Activated CD4-positive, alpha-beta T cell treated with anti-CD3 and anti-CD28 coated beads for 24 hours (primary cell): Measurements from ENCODE around the gene GNAL.
A peak's percentile ranks its signal among the peaks of the same experiment; 100 is the strongest.

ENCODE experiments used
- DNase-seq, 2 donors: peaks; one replicate each; pipeline ENCODE4 v3.0.0-alpha.2; 2020; ENCODE audit warnings: low read depth in 2 of 2

The GNAL gene

DNA sequence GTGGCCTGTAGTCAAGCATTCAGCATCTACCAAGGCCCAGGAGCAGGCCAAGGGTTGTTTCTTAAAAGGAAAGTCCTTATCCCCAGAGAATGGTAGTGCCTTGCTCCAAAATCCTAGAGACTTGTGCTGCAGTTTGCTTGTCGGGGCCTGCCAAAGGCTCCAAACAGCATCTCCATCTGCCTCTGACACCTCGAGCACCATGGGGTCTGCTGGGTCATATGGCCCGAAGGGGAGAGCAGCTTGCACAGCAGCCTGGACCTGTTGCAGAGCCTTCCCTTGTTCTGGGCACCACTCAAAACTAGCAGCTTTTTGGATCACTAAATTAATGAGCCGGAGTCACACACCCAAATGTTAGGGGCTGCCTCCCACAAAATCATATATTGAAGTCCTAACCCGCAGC, 35.7 kb downstream of the GNAL start:
- DNase-seq: no peak

DNA sequence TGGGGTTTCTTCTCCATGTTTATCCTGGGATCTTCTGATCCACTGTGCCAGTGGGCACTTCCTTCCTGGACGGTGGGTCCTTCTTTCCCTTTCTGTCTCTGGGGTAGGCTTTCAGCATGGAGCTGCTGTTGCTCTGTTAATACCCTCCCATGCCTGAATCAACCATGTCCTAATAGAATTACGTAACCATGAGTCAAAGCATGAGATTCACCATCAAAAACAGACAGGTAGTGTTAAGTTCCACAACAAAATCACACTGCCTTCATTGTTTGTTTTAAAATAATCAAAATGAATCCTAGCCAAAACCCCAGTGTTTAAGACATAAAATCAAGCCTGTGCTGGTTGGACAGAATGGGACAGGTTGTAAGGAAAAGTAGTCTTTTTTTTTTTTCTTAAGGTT, 37.5 kb downstream of the GNAL start:
- no peak for DNase-seq

DNA sequence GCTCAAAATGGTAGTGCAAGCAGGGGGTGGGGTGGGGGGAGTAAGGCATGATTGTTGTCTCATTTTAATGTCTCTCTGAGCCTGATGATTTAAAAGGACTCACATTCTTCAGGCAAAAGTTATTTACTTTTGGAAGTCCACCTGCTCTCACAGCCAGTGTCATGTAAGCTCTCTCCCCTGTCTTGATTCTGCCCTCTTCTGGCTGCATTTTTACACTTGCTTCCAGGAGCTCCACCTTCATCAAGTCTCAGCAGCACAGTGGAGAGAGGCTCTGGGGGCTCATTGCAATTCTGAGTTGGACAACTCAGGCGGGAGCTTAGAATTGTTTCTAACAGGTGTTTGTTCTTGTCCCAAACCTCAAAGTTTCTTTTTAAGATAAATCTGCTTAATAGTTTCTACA, 39.2 kb downstream of the GNAL start:
- no peak for DNase-seq

DNA sequence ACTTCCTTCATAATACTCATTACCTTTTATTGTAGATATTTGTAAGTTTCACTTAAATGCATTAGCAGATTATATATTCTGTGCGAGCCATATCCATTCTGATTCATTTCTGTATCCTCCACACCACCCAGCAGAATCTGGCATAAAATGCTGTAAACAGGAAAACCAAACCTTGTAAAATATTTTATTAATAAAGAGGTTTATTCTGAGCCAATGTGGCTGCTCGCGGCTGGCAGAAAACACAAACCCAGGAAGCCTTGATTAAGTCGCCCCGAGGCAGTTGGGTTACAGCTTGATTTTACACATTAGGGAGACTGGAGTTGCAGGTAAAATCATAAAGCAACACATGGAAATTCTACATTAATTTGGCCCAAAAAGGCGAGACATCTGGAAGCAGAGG, 40.5 kb downstream of the GNAL start:
- DNase-seq: no peak

DNA sequence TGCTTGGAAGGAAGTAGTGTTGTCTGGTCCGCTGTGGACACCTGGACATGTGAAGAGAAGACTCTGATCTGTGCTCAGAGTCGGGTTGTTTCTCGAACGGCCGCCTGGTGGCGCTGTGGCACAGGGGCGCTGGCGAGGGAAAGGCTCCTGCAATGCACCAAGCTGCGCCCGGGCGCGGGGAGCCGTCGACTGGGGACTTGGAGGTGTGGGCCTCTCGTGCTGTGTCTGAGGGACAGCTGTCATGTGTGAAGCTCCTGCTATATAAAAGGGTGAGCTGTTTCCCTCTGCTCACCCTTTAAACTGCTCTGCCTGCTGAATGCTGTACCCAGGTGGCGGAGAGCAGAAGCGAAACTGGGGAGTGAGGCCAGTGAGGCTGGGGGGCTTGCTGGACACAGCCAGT, 44.0 kb downstream of the GNAL start:
- DNase-seq: peak; percentile 39 to 61

DNA sequence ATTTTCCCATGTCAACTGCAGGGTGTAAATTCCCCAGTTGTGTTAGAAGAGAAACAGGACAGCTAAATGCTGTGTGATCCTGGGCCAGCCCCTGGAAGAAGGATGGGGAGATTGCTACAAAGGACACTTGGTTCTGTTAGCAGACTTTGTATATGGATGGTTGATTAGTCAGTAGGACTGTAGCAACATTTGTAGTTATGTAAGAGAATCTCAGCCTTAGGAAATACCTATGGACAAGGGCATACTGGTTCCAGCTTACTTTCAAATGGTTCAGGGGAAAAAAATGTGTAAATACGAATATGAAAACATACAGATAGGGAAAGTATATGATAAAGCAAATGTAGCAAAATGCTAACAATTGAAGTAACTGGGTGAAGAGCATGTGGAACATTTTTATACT, 47.6 kb downstream of the GNAL start:
- DNase-seq: no peak

DNA sequence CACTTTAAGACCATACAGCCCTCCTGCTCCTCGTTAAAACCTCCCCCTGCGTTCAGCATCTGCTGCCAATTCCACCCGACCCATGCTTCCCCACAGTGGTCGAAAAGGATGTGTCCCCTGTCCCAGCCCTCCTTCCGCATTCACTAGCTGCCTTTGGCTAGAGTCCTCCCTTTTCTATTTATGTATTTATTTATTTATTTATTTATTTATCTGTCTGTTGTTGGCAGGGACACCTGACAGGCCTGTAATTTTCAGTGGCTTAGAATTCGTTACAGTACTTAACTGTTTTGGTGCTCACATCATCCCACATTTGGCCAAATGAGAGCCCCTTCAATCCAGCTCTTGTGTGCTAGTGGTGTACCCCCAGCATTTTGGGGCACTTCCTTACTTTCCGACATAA, 50.8 kb downstream of the GNAL start:
- DNase-seq: no peak

DNA sequence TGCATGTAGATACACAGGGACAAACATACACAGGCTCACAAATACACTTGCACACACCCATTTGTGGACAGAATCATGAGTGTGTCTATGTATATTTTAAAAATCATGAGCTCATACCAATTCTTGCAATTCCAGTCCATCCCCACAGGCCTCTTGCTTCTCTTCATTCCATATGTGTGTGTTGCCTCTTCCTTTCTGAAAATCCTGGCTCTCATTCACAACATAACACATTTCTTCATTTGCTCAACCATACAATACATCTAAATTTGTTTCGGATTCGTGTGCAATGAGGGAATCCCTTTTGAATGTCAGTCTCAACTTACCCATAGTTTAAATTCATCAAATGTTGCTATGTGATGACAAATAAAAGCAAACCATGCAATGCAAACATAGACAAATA, 51.4 kb downstream of the GNAL start:
- no peak for DNase-seq

DNA sequence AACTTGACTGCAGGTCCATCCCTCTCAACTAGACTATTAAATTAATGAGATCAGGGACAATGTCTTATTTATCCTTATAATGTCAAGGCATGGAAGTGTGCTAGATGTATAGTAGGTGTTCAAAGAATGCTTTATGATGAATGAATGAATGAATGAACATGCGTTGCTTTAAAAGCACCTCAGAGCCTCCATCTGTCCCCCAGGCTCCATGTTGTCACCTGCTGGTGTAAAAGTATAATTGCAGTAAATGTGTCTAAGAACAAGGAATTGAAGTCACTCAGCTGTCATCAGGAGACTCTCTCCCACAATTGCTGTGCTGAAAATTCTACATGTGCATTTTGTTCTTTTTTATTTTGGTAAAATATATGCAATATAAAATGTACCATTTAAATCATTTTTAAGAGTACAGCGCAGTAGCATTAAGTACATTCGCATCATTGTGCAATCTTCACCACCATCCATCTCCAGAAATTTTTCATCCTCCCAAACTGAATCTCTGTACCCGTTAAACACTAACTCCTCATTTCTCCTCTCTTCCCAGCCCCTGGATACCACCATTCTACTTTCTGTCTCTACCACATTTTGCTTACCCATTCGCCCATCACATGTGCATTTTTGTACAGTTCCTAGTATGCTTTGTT, 52.6 kb downstream of the GNAL start:
- no peak for DNase-seq

DNA sequence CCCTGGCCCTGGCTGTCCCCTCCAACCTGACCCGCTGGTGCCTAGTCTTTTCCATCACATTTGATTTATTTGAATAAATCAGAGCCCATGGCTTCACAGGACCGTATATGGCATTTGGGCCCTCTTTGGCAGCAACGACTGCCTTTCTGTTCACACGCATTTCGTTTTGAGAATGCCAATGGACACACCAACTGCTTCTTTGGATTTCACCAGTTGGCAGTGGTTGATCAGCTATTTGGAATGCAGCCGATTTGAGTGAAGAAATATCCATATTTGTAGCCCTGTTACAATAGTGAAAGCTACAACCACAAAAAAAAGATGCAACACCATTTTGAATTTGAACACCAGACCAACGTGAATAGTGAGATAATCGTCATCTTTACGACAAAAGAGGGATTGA, 56.5 kb downstream of the GNAL start:
- DNase-seq: no peak

DNA sequence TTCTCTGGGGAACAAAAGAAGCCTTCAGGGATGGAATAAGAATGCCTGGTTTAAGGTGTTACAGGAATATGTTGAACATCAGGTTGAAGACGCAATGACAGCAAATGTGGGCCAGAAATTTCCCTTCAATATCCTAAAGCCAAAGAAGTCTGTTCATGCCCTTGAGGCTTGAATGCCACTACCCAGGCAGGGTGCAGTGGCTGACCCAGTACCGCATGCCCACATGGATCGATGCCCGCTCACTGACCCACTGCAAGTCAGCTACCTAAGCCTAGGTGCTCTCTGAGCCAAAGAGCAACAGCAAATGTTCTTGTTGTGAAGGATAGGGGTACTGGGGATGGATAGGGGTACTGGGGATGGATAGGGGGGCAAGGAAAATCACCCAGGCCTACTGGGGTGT, 58.2 kb downstream of the GNAL start:
- DNase-seq: no peak

DNA sequence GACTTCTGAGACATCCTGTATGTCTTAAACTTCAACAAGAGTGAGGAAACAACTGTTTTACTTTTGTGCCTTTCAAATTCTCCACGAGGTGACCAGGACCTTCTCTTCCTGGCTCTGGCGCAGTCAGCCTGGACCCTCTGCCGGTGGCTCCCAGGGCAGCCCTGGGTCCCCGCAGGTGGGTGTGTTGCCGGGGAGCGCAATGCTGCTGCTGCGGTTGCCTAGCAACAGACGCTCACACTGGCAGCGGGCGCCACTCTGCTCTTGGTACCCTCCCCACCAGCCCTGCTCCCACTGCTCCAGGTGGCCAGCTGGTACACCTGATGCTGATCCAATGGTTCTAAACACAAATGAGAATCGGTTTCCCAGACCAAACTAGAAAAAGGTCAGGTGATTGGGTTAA, 58.7 kb downstream of the GNAL start:
- DNase-seq: no peak

DNA sequence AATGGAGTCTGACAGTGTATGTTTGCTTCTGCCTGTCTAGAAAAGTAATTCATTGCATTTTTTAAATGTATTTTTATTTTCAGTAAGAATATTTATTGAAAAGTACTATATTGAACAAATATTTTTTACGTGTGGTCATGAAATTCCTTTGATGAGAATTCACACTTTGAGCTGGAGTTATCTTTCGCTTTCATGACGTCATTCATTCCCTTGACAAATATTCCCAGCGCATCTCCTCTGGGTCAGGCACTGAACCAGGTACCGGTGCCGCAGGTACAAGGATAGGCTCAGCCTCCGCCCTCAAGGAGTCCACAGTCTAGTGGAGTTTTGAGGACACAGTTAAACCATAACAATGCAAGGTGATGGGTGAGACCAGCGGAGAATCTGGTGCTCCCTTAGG, 60.2 kb downstream of the GNAL start:
- no peak for DNase-seq

DNA sequence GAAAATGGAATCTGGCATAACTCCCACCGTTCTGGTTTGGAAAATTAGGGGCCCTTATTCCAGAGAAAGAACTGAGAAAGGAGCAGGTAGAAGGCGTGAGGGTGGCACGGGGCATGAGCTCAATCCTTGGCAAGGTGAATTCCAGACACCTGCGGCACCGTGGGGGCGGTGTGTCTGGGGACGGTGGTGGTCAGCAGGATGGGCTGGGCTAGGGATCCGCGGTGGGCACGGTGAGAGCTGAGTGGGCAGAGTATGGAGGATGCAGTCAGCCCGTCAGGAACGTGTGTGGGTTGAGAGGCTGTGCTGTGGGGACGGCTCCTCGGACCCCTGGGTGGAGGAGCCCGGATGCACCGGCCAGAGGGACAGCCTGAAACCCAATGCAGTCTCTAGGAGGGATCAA, 61.1 kb downstream of the GNAL start:
- DNase-seq: no peak

DNA sequence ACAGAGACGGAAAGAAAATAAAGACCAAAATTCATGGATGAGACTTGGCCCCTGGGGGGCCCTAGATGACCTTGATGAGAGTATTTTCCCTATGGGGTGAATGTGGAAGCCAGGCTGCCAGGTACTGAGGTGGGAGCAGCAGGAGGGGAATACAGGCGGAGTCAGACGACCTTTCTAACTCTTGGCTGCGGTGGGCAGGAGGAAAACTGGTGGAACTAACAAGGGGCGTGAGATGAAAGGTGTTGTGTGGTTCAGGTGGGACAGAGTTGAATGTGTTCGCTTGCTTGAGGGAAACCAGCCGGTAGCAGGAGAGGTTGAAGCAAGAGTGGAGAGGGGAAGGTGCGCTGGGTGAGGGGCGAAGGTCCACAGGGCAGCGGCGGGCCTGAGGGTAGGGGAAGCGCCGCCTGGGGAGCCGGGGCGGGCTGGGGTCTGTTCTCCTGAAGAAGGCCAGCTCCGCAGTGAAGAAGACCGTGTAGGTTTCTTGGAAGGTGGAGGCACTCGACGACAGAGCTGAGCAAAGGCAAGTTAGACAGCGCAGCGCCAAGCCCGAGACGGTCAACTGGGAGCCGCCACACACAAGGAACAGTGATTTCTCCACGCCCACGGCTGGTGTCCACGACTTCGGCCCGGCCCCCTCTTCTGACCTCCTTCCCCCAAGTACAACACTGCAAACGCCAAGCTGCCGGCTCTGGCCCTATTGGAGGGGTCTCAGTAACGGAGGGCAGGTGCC, 61.7 kb downstream of the GNAL start:
- no peak for DNase-seq

DNA sequence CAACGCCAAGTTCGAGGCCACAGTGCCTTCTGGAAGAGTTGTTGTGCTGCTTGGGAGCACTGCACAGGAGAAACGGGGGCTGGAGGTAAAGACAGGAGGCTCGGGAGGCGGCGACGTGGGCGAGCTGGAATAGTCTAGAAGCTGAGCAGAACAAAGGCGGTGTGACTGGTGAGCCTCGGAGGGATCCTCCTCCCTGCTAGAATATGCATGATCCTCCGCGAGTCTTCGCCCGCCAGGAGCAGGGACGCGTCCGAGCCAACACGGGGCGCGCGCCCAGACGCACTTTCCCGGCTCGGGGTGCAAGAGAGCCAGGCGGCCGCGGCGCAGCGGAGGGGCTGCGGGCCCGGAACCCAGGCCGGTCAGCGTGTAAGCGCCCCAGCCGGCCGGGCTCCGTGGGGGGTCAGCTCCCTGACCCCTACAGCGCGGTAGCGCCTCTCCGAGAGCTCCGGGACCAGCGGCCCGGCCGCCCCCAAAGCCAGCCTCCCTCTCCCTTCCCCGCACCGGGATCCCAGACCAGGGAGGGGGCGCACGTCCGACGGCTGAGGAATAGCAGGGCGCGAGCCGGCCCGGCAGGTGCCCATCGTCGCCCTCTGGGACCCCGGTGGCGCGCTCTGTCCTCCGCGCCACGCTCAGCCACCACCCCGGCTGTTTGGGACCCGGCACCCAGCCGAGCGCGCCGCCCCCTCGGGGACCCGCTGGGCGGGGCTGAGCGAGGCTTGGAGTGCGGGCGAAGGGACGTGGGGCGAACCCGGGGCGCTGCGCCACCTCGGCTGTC, 62.5 kb downstream of the GNAL start:
- no peak for DNase-seq

DNA sequence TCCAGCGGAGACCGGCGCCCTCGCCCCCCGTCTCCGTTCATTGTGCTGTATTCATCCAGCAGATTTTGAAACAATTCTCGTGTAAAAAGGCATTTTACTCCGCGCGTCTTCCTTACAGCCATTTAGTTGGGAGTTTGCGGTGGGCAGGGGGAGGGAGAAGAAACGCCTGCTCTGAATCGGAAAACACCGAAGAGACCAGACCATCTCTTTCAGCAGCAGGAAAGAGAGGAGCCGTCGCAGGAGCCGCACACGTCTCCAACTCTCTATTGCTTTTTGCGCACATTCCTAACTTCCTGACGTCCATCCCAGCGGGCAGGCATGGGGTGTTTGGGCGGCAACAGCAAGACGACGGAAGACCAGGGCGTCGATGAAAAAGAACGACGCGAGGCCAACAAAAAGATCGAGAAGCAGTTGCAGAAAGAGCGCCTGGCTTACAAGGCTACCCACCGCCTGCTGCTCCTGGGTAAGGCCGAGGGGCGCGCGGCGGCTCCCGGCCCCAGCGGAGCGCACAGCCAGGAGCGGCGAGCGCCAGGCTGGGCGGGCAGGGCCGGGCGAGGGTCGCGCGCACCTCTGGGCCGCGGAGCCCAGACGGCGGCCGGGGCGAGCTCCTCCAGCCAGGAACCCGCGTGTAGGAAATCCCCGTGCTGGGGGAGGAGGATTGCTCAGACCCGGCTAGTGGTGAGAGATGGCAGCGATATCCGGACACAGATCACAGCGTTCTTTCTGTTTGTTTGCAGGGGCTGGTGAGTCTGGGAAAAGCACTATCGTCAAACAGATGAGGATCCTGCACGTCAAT, 63.2 kb downstream of the GNAL start:
- DNase-seq: no peak

DNA sequence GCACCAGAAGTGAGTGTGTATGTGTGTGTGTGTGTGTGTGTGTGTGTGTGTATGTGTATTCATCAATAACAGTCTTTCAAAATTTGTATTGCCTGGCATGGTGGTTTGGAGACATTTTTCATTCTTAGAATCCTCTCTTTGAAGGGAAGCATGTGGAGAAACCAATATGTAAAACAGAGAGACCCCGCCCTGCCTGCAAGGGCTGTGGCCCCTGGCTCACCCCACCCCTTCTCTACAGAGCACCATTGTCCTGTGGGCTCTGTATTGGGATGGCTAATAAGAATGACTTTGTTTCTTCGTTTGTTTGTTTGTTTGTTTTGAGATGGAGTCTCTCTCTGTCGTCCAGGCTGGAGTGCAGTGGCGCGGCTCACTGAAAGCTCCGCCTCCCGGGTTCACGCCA, 65.9 kb downstream of the GNAL start:
- DNase-seq: no peak

DNA sequence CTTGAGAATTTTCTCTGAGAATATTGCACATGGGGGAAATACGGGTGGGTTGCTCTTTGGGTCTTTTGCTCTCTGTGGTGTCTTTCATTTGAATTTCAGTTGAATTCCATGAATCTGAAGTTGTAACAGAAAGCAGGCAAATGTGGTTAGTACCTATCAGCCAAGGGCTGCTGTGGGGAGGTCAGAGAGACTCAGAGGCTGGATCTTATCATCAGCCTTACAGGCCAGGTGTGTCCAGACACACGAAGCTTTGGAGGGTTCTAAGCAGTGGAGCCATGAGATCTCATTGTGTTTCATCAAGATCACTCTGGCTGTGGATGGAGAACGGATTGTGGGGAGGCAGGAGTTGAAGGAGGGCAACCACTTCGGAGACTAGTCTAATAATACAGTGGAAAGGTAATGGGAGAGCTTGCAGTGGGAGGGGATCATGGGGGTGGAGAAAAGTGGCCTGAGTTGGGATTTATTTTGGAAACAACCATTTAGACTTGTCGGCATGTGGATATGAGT, 68.1 kb downstream of the GNAL start:
- DNase-seq: no peak

DNA sequence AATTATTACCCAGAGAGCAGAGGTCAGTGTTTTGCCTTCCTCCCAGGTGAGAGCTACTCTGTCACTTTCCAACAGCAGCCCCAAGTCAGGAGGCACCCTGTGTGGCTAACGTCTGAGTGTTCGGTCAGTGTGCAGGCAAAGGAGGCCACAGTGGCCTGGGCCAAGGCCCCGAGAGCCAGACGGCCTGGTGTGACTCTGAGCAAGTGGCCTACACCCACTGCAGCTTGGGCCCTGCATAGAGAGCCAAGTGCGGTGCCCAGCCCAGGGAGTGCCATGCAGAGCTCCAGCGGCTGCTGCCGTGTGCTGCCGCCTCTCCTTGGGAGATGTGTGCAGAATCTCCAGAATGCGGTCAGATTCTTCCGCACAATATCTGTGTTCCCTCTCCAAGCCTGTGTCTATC, 70.4 kb downstream of the GNAL start:
- no peak for DNase-seq

DNA sequence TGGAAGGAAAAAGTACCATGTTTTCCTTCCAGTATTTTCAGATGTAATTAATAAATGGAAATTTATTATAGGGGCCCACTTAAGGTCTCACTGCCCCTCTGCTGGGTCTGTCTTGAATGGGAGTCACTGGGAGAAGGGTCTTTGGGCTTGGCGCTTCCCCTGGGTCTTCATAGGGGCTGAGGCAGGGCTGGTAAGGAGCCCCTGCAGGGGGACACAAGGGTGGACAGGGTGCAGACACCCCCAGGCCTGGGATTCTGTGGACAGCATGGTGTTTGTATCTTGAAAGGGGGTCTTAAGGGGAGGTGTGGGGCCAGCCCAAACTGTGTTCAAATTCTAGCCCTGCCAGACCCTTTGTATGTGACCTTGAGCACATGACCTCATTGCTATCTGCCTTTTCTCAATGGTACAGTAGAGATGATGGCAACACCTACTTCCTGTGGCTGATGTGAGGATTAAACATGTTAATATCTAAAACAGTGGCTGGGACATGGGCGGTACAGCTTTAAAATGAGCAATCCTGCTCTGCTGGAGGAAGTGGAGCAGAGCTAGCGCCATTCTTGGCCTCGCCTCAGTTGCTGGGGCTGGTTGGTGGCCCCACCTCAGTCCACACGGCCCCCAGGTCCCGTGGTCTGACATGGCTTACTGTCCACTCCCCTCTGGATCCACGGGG, 71.6 kb downstream of the GNAL start:
- no peak for DNase-seq

DNA sequence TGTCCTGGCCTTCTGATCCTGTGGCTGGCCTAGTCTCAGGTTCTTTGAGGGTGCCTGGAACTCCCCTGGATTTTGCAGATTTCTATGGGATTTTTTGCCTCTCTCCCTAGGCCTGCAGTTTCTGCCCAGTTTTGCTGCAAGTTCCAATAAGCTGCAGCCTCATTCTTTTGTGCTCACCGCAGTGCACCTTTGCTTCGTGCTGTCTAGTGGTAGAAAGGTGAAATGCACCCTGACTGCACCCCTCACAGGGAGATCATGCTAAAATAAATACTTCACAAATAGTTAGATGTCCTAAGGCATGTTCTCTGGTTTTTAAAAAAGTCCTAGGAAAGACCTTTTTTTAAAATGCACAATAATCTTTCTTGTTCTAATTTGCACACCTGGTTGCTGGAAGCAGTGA, 72.5 kb downstream of the GNAL start:
- DNase-seq: no peak
